HCT116 (cell line): ENCODE measurements around the gene SYNRG. TPM values are rescaled to one million over a fixed set of nuclear protein-coding genes. Genes with fewer than 3 reads are reported as not detected.

Experiments used
- ATAC-seq: fragments of 200-7000 bp; cut with Tn5 transposase; 2 replicates; pipeline ENCODE4 v1.9.1; 2020; ENCODE audit warnings: mild to moderate bottlenecking, moderate library complexity
- BruUV-seq: library from RNA; stranded (reverse); fragments of 400-500 nt; replicated peaks from 2 replicates; lab custom pipeline; 2021; lab: Mats Ljungman, UMichigan
- CTCF ChIA-PET: fragments of 300-600 bp; sonication (Branson Sonifier 250); formaldehyde crosslinking; loops from one replicate; lab custom pipeline; 2021; ENCODE audit warnings: antibody characterized with exemption; lab: Charles Lee
- POLR2A ChIA-PET: fragments of 300-600, 350-600 bp; sonication (Branson Sonifier 250); formaldehyde crosslinking; loops from one replicate; lab custom pipeline; 2021; ENCODE audit warnings: antibody characterized with exemption; lab: Charles Lee
- RAD21 ChIA-PET, 2 experiments: fragments of 300-600 bp; sonication (Branson Sonifier 250); formaldehyde crosslinking; loops; one replicate each; lab custom pipeline; 2023; ENCODE audit warnings: low total read pairs in 2 of 2; ENCODE audit not compliant: uncharacterized antibody in 2 of 2, unreplicated experiment in 2 of 2, low non-redundant PET in 1 of 2; lab: Charles Lee
- DNase-seq: peaks from one replicate; pipeline ENCODE4 v3.0.0-alpha.2; 2010; ENCODE audit warnings: low read depth, low spot score
- H2AFZ ChIP-seq: fragments of 200-600 bp; shearing (Covaris generic), sonication (generic); 2 replicates; pipeline ENCODE4 v1.6.1; 2017; ENCODE audit warnings: low read depth, mixed run types, mixed read lengths, antibody characterized with exemption, low read length; ENCODE audit not compliant: poor library complexity, severe bottlenecking
- H3K27ac ChIP-seq: 2 replicates; pipeline ENCODE4 v1.5.1; 2012; ENCODE audit warnings: low read depth, low read length
- H3K27me3 ChIP-seq: fragments of 200-600 bp; sonication (generic); 2 replicates; pipeline ENCODE4 v1.6.1; 2016; ENCODE audit warnings: mixed run types, low read length, mixed read lengths; ENCODE audit not compliant: insufficient read depth
- H3K36me3 ChIP-seq, 2 experiments: fragments of 200-500 bp in 1 of 2; fragments of 200-600 bp in 1 of 2; sonication (Bioruptor generic) in 1 of 2; sonication (generic) in 1 of 2; 2 replicates each; pipeline versions ENCODE4 v1.5.1 to v1.6.1; 2014 to 2016; ENCODE audit warnings: low read length in 2 of 2, inconsistent platforms in 1 of 2, mixed read lengths in 1 of 2, mixed run types in 1 of 2; ENCODE audit not compliant: insufficient read depth in 2 of 2, control insufficient read depth in 1 of 2
- H3K4me1 ChIP-seq, 2 experiments: fragments of 200-600 bp in 1 of 2; sonication (generic) in 1 of 2; 2 replicates each; pipeline versions ENCODE4 v1.5.1 to v1.6.1; 2012 to 2017; ENCODE audit warnings: low read length in 2 of 2, inconsistent platforms in 1 of 2, mild to moderate bottlenecking in 1 of 2, mixed read lengths in 1 of 2, mixed run types in 1 of 2, moderate library complexity in 1 of 2; ENCODE audit not compliant: insufficient read depth in 2 of 2, control insufficient read depth in 1 of 2
- H3K4me2 ChIP-seq: fragments of 200-600 bp; sonication (generic); 2 replicates; pipeline ENCODE4 v1.6.1; 2017; ENCODE audit warnings: mixed run types, low read length, mixed read lengths
- H3K4me3 ChIP-seq, 2 experiments: fragments of 200-600 bp in 1 of 2; sonication (generic) in 1 of 2; replicated peaks in 1 of 2; 2 replicates each; pipeline ENCODE4 v1.5.1; 2011 to 2016; ENCODE audit warnings: low read length in 2 of 2, control low read depth in 1 of 2, low read depth in 1 of 2, mild to moderate bottlenecking in 1 of 2, mixed read lengths in 1 of 2, mixed run types in 1 of 2
- H3K79me2 ChIP-seq: fragments of 200-600 bp; sonication (generic); 2 replicates; pipeline ENCODE4 v1.6.1; 2017; ENCODE audit warnings: mild to moderate bottlenecking, mixed run types, low read length, moderate library complexity, mixed read lengths; ENCODE audit not compliant: insufficient read depth
- H3K9ac ChIP-seq: fragments of 200-600 bp; sonication (generic); 2 replicates; pipeline ENCODE4 v1.6.1; 2016; ENCODE audit warnings: low read length, mixed read lengths
- H3K9me2 ChIP-seq: fragments of 200-600 bp; sonication (generic), shearing (Covaris generic); 2 replicates; pipeline ENCODE4 v1.6.1; 2017; ENCODE audit warnings: mixed run types, mild to moderate bottlenecking, moderate library complexity; ENCODE audit not compliant: insufficient read depth
- H3K9me3 ChIP-seq, 2 experiments: fragments of 200-500 bp in 1 of 2; fragments of 200-600 bp in 1 of 2; sonication (Bioruptor generic) in 1 of 2; sonication (generic) in 1 of 2; 2 replicates each; pipeline ENCODE4 v1.6.1; 2014 to 2017; ENCODE audit warnings: low read length in 2 of 2, mixed read lengths in 2 of 2, inconsistent platforms in 1 of 2, low read depth in 1 of 2, mild to moderate bottlenecking in 1 of 2, mixed run types in 1 of 2, moderate library complexity in 1 of 2; ENCODE audit not compliant: control insufficient read depth in 1 of 2, insufficient read depth in 1 of 2
- H4K20me1 ChIP-seq: fragments of 200-600 bp; sonication (generic), shearing (Covaris generic); 2 replicates; pipeline ENCODE4 v1.6.1; 2017; ENCODE audit warnings: mixed run types, mild to moderate bottlenecking, moderate library complexity; ENCODE audit not compliant: insufficient read depth
- CTCF ChIP-seq, 3 experiments: fragments of 200-600 bp in 1 of 3; sonication (generic) in 1 of 3; IDR thresholded peaks in 2 of 3; conservative IDR thresholded peaks in 1 of 3; 2 replicates each; pipeline ENCODE4 v1.5.1; 2012 to 2017; ENCODE audit warnings: low read depth in 2 of 3, low read length in 2 of 3, antibody characterized with exemption in 1 of 3, borderline replicate concordance in 1 of 3, control low read depth in 1 of 3, mild to moderate bottlenecking in 1 of 3, mixed read lengths in 1 of 3, mixed run types in 1 of 3, moderate library complexity in 1 of 3; ENCODE audit not compliant: insufficient read depth in 1 of 3
- EGR1 ChIP-seq: IDR thresholded peaks from 2 replicates; pipeline ENCODE4 v1.6.1; 2012; ENCODE audit warnings: low read depth
- MAX ChIP-seq: IDR thresholded peaks from 2 replicates; pipeline ENCODE4 v1.6.1; 2012
- POLR2AphosphoS5 ChIP-seq: IDR thresholded peaks from 2 replicates; pipeline ENCODE4 v1.6.1; 2011; ENCODE audit warnings: mild to moderate bottlenecking, low read depth, low read length, moderate library complexity
- RAD21 ChIP-seq: IDR thresholded peaks from 2 replicates; pipeline ENCODE4 v1.6.1; 2012; ENCODE audit warnings: low read depth, mild to moderate bottlenecking
- intact Hi-C: fragments of 100-400 bp; cut with micrococcal nuclease; formaldehyde crosslinking; loops from 2 replicates; pipeline ENCODE4 v1.10.0; 2022
- total RNA-seq: library from RNA; stranded (reverse); gene quantifications from one replicate; pipeline ENCODE4 v1.2.1, GENCODE V29; 2021; ENCODE audit not compliant: unreplicated experiment
- TF ChIP-seq, protein P1 (sequence below): IDR thresholded peaks from 2 replicates; pipeline ENCODE4 v1.6.1; 2012; ENCODE audit warnings: low read depth
- TF ChIP-seq, protein P2 (sequence below): IDR thresholded peaks from 2 replicates; pipeline ENCODE4 v1.6.1; 2012

The SYNRG gene
- total RNA-seq, 1 experiment from 2014 or later, result 23.8 TPM

GRCh38 chr17:37500378-37500777, 108.8 kb downstream of the SYNRG start:
- peaks cover under 1% of the 10 kb centered on the region in 2 experiments; a peak in 2 of 4 replicates for H3K4me1 ChIP-seq
- ChIA-PET CTCF (no interaction called here), POLR2A (no interaction called here), RAD21 (no interaction called here)
- no peak overlapping the region for H3K27ac ChIP-seq
- TF ChIP-seq, protein P1, sequence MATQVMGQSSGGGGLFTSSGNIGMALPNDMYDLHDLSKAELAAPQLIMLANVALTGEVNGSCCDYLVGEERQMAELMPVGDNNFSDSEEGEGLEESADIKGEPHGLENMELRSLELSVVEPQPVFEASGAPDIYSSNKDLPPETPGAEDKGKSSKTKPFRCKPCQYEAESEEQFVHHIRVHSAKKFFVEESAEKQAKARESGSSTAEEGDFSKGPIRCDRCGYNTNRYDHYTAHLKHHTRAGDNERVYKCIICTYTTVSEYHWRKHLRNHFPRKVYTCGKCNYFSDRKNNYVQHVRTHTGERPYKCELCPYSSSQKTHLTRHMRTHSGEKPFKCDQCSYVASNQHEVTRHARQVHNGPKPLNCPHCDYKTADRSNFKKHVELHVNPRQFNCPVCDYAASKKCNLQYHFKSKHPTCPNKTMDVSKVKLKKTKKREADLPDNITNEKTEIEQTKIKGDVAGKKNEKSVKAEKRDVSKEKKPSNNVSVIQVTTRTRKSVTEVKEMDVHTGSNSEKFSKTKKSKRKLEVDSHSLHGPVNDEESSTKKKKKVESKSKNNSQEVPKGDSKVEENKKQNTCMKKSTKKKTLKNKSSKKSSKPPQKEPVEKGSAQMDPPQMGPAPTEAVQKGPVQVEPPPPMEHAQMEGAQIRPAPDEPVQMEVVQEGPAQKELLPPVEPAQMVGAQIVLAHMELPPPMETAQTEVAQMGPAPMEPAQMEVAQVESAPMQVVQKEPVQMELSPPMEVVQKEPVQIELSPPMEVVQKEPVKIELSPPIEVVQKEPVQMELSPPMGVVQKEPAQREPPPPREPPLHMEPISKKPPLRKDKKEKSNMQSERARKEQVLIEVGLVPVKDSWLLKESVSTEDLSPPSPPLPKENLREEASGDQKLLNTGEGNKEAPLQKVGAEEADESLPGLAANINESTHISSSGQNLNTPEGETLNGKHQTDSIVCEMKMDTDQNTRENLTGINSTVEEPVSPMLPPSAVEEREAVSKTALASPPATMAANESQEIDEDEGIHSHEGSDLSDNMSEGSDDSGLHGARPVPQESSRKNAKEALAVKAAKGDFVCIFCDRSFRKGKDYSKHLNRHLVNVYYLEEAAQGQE, result no peak
- TF ChIP-seq, protein P2, sequence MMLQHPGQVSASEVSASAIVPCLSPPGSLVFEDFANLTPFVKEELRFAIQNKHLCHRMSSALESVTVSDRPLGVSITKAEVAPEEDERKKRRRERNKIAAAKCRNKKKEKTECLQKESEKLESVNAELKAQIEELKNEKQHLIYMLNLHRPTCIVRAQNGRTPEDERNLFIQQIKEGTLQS, result no peak
- no peak for TF ChIP-seq EGR1
- no peak for TF ChIP-seq POLR2AphosphoS5
- no peak for TF ChIP-seq CTCF (IDR thresholded peaks at IDR 0.05 in 2 of 3, conservative IDR thresholded peaks at IDR 0.05 in 1 of 3; ENCODE audit: borderline replicate concordance in 1 of 3, insufficient read depth in 1 of 3, low read depth in 2 of 3, low read length in 2 of 3)
- no peak for TF ChIP-seq RAD21
- no peak for TF ChIP-seq MAX
- H3K79me2 ChIP-seq, result peaks cover 95% of the 10 kb centered on the region
- no TSS peak for BruUV-seq
- H2AFZ ChIP-seq, result no peak overlapping the region
- ATAC-seq (no peak), DNase-seq (no peak)
- no peak overlapping the region for H3K9ac ChIP-seq
- no peaks in the 10 kb centered on the region for H4K20me1 ChIP-seq
- no peaks in the 10 kb centered on the region for H3K9me2 ChIP-seq
- H3K27me3 ChIP-seq, result no peaks in the 10 kb centered on the region
- H3K4me3 ChIP-seq, result no peak overlapping the region
- intact Hi-C loops, result no loop called here
- no peak overlapping the region for H3K4me2 ChIP-seq
- no peaks in the 10 kb centered on the region for H3K36me3 ChIP-seq
- no peaks in the 10 kb centered on the region for H3K9me3 ChIP-seq
